CD4-positive, alpha-beta T cell (primary cell): ENCODE measurements around the gene SRD5A3. TPM values are rescaled to one million over a fixed set of nuclear protein-coding genes. Genes with fewer than 3 reads are reported as not detected.
A peak's percentile ranks its signal among the peaks of the same experiment; 100 is the strongest.

Experiments used
- ATAC-seq: fragments of 200-7000 bp; cut with Tn5 transposase; one replicate; pipeline ENCODE4 v1.10.0; 2022; ENCODE audit warnings: mild to moderate bottlenecking; ENCODE audit not compliant: poor library complexity
- CTCF ChIA-PET: fragments of 350-600 bp; sonication (Branson Sonifier 250); formaldehyde crosslinking; loops from one replicate; lab custom pipeline; 2021; ENCODE audit warnings: antibody characterized with exemption, inconsistent platforms; lab: Charles Lee
- POLR2A ChIA-PET: fragments of 350-600 bp; sonication (Branson Sonifier 250); formaldehyde crosslinking; loops from one replicate; lab custom pipeline; 2021; ENCODE audit warnings: antibody characterized with exemption, inconsistent platforms; lab: Charles Lee
- DNase-seq, 14 experiments: peaks; one replicate each; pipeline ENCODE4 v3.0.0-alpha.2; 2013 to 2020; ENCODE audit warnings: mixed read lengths in 2 of 14
- H3K27ac ChIP-seq, 2 donors: one replicate each; pipeline versions ENCODE4 v1.5.1 to v1.7.0; 2013; ENCODE audit warnings: low read length in 2 of 2, low read depth in 1 of 2, mild to moderate bottlenecking in 1 of 2
- H3K27me3 ChIP-seq, 2 experiments: 1 replicate in 1 of 2; 2 replicates in 1 of 2; pipeline versions ENCODE4 v1.6.1 to v1.7.0; 2013; ENCODE audit warnings: low read length in 2 of 2, control low read depth in 1 of 2, mild to moderate bottlenecking in 1 of 2, moderate library complexity in 1 of 2; ENCODE audit not compliant: insufficient read depth in 2 of 2, control insufficient read depth in 1 of 2
- H3K36me3 ChIP-seq: one replicate; pipeline ENCODE4 v1.6.1; 2013; ENCODE audit warnings: low read length, control low read depth; ENCODE audit not compliant: insufficient read depth
- H3K4me1 ChIP-seq: one replicate; pipeline ENCODE4 v1.6.1; 2013; ENCODE audit warnings: low read length, control low read depth; ENCODE audit not compliant: insufficient read depth
- H3K4me3 ChIP-seq: one replicate; pipeline ENCODE4 v1.5.1; 2013; ENCODE audit warnings: mild to moderate bottlenecking, low read length, moderate library complexity
- H3K9me3 ChIP-seq, 2 experiments: 1 replicate in 1 of 2; 2 replicates in 1 of 2; pipeline versions ENCODE4 v1.6.1 to v1.7.0; 2013; ENCODE audit warnings: low read length in 2 of 2, mild to moderate bottlenecking in 2 of 2, control low read depth in 1 of 2, moderate library complexity in 1 of 2; ENCODE audit not compliant: control insufficient read depth in 1 of 2, insufficient read depth in 1 of 2
- H3K27ac Mint-ChIP-seq: one replicate; pipeline ENCODE4 v1.8.0; 2020; ENCODE audit warnings: mixed read lengths
- H3K27me3 Mint-ChIP-seq: one replicate; pipeline ENCODE4 v1.8.0; 2021; ENCODE audit warnings: mixed read lengths
- H3K36me3 Mint-ChIP-seq: one replicate; pipeline ENCODE4 v1.8.0; 2021; ENCODE audit warnings: low read depth, mixed read lengths
- H3K4me1 Mint-ChIP-seq: one replicate; pipeline ENCODE4 v1.8.0; 2021; ENCODE audit warnings: low read depth, mixed read lengths
- H3K4me3 Mint-ChIP-seq: one replicate; pipeline ENCODE4 v1.8.0; 2020; ENCODE audit warnings: mild to moderate bottlenecking, mixed read lengths
- H3K9me3 Mint-ChIP-seq: one replicate; pipeline ENCODE4 v1.8.0; 2020; ENCODE audit warnings: mixed read lengths
- CTCF ChIP-seq: fragments of 200-600 bp; IDR thresholded peaks from one replicate; pipeline ENCODE4 v1.8.0; 2022; ENCODE audit warnings: antibody characterized with exemption, mild to moderate bottlenecking
- intact Hi-C, 2 experiments: fragments of 100-400 bp; cut with DNase I in 1 of 2; cut with micrococcal nuclease in 1 of 2; formaldehyde crosslinking; loops; one replicate each; pipeline versions ENCODE4 v1.15.1 to v1.9.0; 2023 to 2025; cut with DNase I, micrococcal nuclease
- total RNA-seq, 174 experiments: library from RNA in 2 of 174; stranded (reverse) in 2 of 174; gene quantifications; one replicate each; pipeline ENCODE4 v1.2.3 and lab custom pipeline; 2021 to 2026

SRD5A3 gene
- total RNA-seq, 2 experiments from 2014 or later = 2.1 to 2.2 TPM

- ATAC-seq (no peak), DNase-seq (no peak)
- Mint-ChIP-seq H3K27ac (peak overlapping the region; percentile 4), H3K9me3 (no peaks in the 10 kb centered on the region), H3K4me1 (peaks cover 57% of the 10 kb centered on the region), H3K27me3 (no peaks in the 10 kb centered on the region), H3K36me3 (peaks cover 41% of the 10 kb centered on the region), H3K4me3 (no peak overlapping the region)
- Histone ChIP-seq H3K36me3 (peaks cover 34% of the 10 kb centered on the region), H3K9me3 (no peaks in the 10 kb centered on the region), H3K27me3 (no peaks in the 10 kb centered on the region), H3K27ac (no peak overlapping the region), H3K4me1 (peaks cover 10% of the 10 kb centered on the region), H3K4me3 (no peak overlapping the region)
- CTCF ChIA-PET = no interaction called here
- POLR2A ChIA-PET = no interaction called here
- no peak for TF ChIP-seq CTCF
- intact Hi-C loops = no loop called here
Observed at GRCh38 chr4:55407119-55407518, 61.1 kb downstream of the SRD5A3 start.

GRCh38 chr4:55407764-55408163 is 61.7 kb downstream of the SRD5A3 start:
- Mint-ChIP-seq H3K36me3 (peaks cover 41% of the 10 kb centered on the region), H3K4me1 (peaks cover 57% of the 10 kb centered on the region)

GRCh38 chr4:55409468-55410171 is 63.6 kb downstream of the SRD5A3 start:
- ChIA-PET POLR2A (interaction anchor here (1.2 kb wide), 1 partner anchor 13 kb away, joined by 4 read pairs; no protein-coding TSS in a partner anchor), CTCF (interaction anchor here (1.1 to 1.3 kb wide), 2 partner anchors 11 to 28 kb away, joined by 3 read pairs; no protein-coding TSS in a partner anchor)
- H3K4me3 Mint-ChIP-seq = no peak overlapping the region
- H3K36me3 Mint-ChIP-seq = peaks cover 32% of the 10 kb centered on the region
- Histone ChIP-seq H3K36me3 (peaks cover 32% of the 10 kb centered on the region), H3K4me1 (peaks cover 10% of the 10 kb centered on the region), H3K27ac (no peak overlapping the region), H3K27me3 (no peaks in the 10 kb centered on the region), H3K9me3 (no peaks in the 10 kb centered on the region), H3K4me3 (no peak overlapping the region)
- TF ChIP-seq CTCF = peak; percentile 25
- peaks cover 49% of the 10 kb centered on the region for H3K4me1 Mint-ChIP-seq
- H3K27ac Mint-ChIP-seq = peak overlapping the region; percentile 35
- no peaks in the 10 kb centered on the region for H3K27me3 Mint-ChIP-seq
- DNase-seq = peak in 3 of 14 experiments; percentile 9 to 48 (median 36)
- no peaks in the 10 kb centered on the region for H3K9me3 Mint-ChIP-seq
- peak; percentile 58 for ATAC-seq
- intact Hi-C loops = no loop called here

More at GRCh38 chr4:55407764-55408163, 61.7 kb downstream of the SRD5A3 start:
- ATAC-seq (no peak), DNase-seq (no peak)
- Mint-ChIP-seq H3K27me3 (no peaks in the 10 kb centered on the region), H3K27ac (no peak overlapping the region), H3K9me3 (no peaks in the 10 kb centered on the region), H3K4me3 (no peak overlapping the region)
- POLR2A ChIA-PET = no interaction called here
- H3K27me3 ChIP-seq = no peaks in the 10 kb centered on the region
- no peak overlapping the region for H3K4me3 ChIP-seq
- H3K4me1 ChIP-seq = peaks cover 10% of the 10 kb centered on the region
- H3K27ac ChIP-seq = no peak overlapping the region
- intact Hi-C loops = no loop called here
- H3K9me3 ChIP-seq = no peaks in the 10 kb centered on the region
- no peak for TF ChIP-seq CTCF
- peaks cover 34% of the 10 kb centered on the region for H3K36me3 ChIP-seq
- CTCF ChIA-PET = no interaction called here
